Nephron progenitor cell (in vitro differentiated cells): ENCODE measurements around the gene PARD3B.

Experiments
- DNase-seq: peaks from one replicate; pipeline ENCODE4 v3.0.0; 2021
- H3K27ac Mint-ChIP-seq: 2 replicates; pipeline ENCODE4 v1.8.0; 2021; ENCODE audit warnings: mild to moderate bottlenecking, moderate library complexity, mixed read lengths
- H3K27me3 Mint-ChIP-seq: 2 replicates; pipeline ENCODE4 v1.8.0; 2021; ENCODE audit warnings: mild to moderate bottlenecking, low read depth, mixed read lengths; ENCODE audit not compliant: poor library complexity
- H3K36me3 Mint-ChIP-seq: 2 replicates; pipeline ENCODE4 v1.8.0; 2021; ENCODE audit warnings: low read depth, mixed read lengths
- H3K4me1 Mint-ChIP-seq: 2 replicates; pipeline ENCODE4 v1.8.0; 2021; ENCODE audit warnings: mixed read lengths
- H3K4me3 Mint-ChIP-seq: 2 replicates; pipeline ENCODE4 v1.8.0; 2021; ENCODE audit warnings: mild to moderate bottlenecking, moderate library complexity, mixed read lengths
- H3K9me3 Mint-ChIP-seq: 2 replicates; pipeline ENCODE4 v1.8.0; 2021; ENCODE audit warnings: mild to moderate bottlenecking, moderate library complexity, mixed read lengths
- CTCF ChIP-seq: fragments of 200-600 bp; sonication (generic); IDR thresholded peaks from 2 replicates; pipeline ENCODE4 v1.5.0; 2021; ENCODE audit warnings: antibody characterized with exemption

PARD3B gene, protein sequence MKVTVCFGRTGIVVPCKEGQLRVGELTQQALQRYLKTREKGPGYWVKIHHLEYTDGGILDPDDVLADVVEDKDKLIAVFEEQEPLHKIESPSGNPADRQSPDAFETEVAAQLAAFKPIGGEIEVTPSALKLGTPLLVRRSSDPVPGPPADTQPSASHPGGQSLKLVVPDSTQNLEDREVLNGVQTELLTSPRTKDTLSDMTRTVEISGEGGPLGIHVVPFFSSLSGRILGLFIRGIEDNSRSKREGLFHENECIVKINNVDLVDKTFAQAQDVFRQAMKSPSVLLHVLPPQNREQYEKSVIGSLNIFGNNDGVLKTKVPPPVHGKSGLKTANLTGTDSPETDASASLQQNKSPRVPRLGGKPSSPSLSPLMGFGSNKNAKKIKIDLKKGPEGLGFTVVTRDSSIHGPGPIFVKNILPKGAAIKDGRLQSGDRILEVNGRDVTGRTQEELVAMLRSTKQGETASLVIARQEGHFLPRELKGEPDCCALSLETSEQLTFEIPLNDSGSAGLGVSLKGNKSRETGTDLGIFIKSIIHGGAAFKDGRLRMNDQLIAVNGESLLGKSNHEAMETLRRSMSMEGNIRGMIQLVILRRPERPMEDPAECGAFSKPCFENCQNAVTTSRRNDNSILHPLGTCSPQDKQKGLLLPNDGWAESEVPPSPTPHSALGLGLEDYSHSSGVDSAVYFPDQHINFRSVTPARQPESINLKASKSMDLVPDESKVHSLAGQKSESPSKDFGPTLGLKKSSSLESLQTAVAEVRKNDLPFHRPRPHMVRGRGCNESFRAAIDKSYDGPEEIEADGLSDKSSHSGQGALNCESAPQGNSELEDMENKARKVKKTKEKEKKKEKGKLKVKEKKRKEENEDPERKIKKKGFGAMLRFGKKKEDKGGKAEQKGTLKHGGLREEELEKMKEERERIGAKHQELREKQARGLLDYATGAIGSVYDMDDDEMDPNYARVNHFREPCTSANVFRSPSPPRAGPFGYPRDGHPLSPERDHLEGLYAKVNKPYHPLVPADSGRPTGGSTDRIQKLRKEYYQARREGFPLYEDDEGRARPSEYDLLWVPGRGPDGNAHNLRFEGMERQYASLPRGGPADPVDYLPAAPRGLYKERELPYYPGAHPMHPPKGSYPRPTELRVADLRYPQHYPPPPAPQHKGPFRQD (N-terminal part only)

GRCh38 chr2:204544961-204545860 is at the start of gene PARD3B:
Gene PARD3B, plus strand, starts transcription at chr2:204545475. Its CDS starts 525 bp downstream, at chr2:204546000.
- H3K4me3 Mint-ChIP-seq = peak within 1 kb of the TSS; percentile 89
- no peak within 1 kb of the TSS for H3K27ac Mint-ChIP-seq
- no peaks in the 10 kb centered on the region for H3K9me3 Mint-ChIP-seq
- TF ChIP-seq CTCF = no peak
- peak; percentile 74 for DNase-seq
- H3K36me3 Mint-ChIP-seq = no peaks in the 10 kb centered on the region
- H3K4me1 Mint-ChIP-seq = peaks cover 17% of the 10 kb centered on the region
- peaks cover 60% of the 10 kb centered on the region for H3K27me3 Mint-ChIP-seq

DNA sequence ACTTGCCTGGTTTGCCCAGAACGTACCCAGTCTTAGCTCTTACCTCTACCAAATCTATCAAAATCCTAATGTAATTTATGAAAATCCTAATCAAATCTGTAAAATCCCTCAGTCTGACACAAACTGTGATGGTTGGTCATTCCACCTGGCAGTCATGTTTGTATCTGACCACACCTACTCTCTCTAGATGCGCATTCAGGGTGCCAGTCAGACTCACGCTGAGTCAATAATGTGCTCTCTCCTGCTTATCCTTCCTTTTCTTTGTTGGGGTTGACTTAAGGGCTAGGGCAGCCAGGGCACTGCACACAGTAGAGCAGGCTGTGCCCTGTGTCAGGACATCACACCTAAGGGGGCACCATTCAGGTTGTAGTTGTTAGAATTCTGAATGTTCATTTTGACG is 48.5 kb upstream of the PARD3B start:
- H3K27me3 Mint-ChIP-seq = peaks cover 6% of the 10 kb centered on the region
- no peaks in the 10 kb centered on the region for H3K9me3 Mint-ChIP-seq
- H3K27ac Mint-ChIP-seq = no peak overlapping the region
- H3K4me3 Mint-ChIP-seq = no peak overlapping the region
- DNase-seq = no peak
- H3K4me1 Mint-ChIP-seq = peaks cover 5% of the 10 kb centered on the region
- no peaks in the 10 kb centered on the region for H3K36me3 Mint-ChIP-seq
- no peak for TF ChIP-seq CTCF

GRCh38 chr2:204497855-204498254 is 47.4 kb upstream of the PARD3B start:
- DNase-seq = no peak
- Mint-ChIP-seq H3K9me3 (no peaks in the 10 kb centered on the region), H3K4me1 (peaks cover 6% of the 10 kb centered on the region), H3K27me3 (peaks cover 6% of the 10 kb centered on the region), H3K4me3 (no peak overlapping the region), H3K36me3 (no peaks in the 10 kb centered on the region), H3K27ac (no peak overlapping the region)
- TF ChIP-seq CTCF = no peak

DNA sequence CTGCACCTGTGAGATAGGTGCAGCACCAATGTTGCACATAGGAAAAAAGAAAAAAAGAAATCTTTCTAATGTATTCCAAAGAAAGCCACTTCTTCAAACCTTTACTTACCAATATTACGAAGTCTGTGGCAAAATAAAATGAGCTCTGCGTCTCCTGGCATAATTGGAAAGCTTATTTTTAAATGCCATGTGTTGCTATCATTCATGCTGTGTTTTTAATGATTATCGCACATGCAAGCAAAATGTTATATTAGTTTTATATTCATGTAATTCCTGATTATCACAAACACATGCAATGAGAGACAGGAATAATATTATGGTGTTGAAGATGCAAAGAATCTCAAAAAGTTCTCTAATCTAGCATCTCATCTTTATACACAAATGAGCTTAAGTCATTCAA is 47.0 kb upstream of the PARD3B start:
- Mint-ChIP-seq H3K4me1 (peaks cover 6% of the 10 kb centered on the region), H3K4me3 (no peak overlapping the region), H3K27me3 (peaks cover 6% of the 10 kb centered on the region), H3K36me3 (no peaks in the 10 kb centered on the region), H3K9me3 (no peaks in the 10 kb centered on the region), H3K27ac (no peak overlapping the region)
- no peak for DNase-seq
- TF ChIP-seq CTCF = no peak

DNA sequence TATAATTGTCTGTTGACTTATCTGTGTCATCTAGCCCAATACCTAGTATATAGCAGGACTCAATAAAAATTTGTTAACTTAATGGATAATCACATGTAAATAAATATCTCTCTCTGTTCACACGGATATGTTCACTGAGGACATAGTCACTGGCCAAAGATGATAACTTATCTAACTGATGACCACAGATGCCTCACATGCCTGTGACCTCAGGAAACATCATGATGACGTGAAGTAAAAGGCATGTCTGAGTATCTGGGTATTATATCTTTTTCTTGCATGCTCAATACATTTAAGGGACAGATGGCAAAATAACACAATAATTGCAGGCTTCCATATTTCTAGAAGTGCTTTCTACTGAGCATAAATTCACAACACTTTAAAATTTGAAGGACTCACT is 41.4 kb upstream of the PARD3B start:
- Mint-ChIP-seq H3K4me1 (peaks cover 29% of the 10 kb centered on the region), H3K4me3 (no peak overlapping the region), H3K27ac (no peak overlapping the region), H3K27me3 (peaks cover 3% of the 10 kb centered on the region), H3K9me3 (no peaks in the 10 kb centered on the region), H3K36me3 (no peaks in the 10 kb centered on the region)
- DNase-seq = no peak
- TF ChIP-seq CTCF = no peak
